HEK293T (cell line): ENCODE measurements around the gene MAP2K7.

Source experiments
- ARNT ChIP-seq: fragments of 450-650 bp; IDR thresholded peaks from 2 replicates; pipeline ENCODE4 v1.6.1; 2017; ENCODE audit warnings: mild to moderate bottlenecking
- ELF4 ChIP-seq: fragments of 450-650 bp; IDR thresholded peaks from 2 replicates; pipeline ENCODE4 v1.6.1; 2017; ENCODE audit warnings: antibody characterized with exemption
- FOXA1 ChIP-seq: fragments of 450-650 bp; IDR thresholded peaks from 2 replicates; pipeline ENCODE4 v1.6.1; 2016; ENCODE audit warnings: mild to moderate bottlenecking
- FOXK2 ChIP-seq: fragments of 450-650 bp; IDR thresholded peaks from 2 replicates; pipeline ENCODE4 v1.6.1; 2016; ENCODE audit warnings: mild to moderate bottlenecking
- FOXM1 ChIP-seq: fragments of 450-650 bp; IDR thresholded peaks from 2 replicates; pipeline ENCODE4 v1.6.1; 2017; ENCODE audit warnings: mild to moderate bottlenecking, borderline replicate concordance
- HDGF ChIP-seq: fragments of 450-650 bp; IDR thresholded peaks from 2 replicates; pipeline ENCODE4 v1.6.1; 2017; ENCODE audit warnings: antibody characterized with exemption, borderline replicate concordance
- L3MBTL2 ChIP-seq: fragments of 450-650 bp; conservative IDR thresholded peaks from 2 replicates; pipeline ENCODE4 v1.6.1; 2016; ENCODE audit warnings: mild to moderate bottlenecking
- NFRKB ChIP-seq: fragments of 450-650 bp; IDR thresholded peaks from 2 replicates; pipeline ENCODE4 v1.6.1; 2016; ENCODE audit warnings: mild to moderate bottlenecking, moderate library complexity
- PKNOX1 ChIP-seq: fragments of 450-650 bp; IDR thresholded peaks from 2 replicates; pipeline ENCODE4 v1.6.1; 2016
- SP1 ChIP-seq: fragments of 450-650 bp; IDR thresholded peaks from 2 replicates; pipeline ENCODE4 v1.6.1; 2017
- TARDBP ChIP-seq: fragments of 450-650 bp; IDR thresholded peaks from 2 replicates; pipeline ENCODE4 v1.6.1; 2016
- ZNF384 ChIP-seq: fragments of 450-650 bp; IDR thresholded peaks from 2 replicates; pipeline ENCODE4 v1.6.1; 2016

- TF ChIP-seq SP1 (no peak), ARNT (no peak), FOXK2 (no peak), NFRKB (no peak), ELF4 (no peak), PKNOX1 (no peak), FOXM1 (no peak), HDGF (no peak), TARDBP (no peak), ZNF384 (no peak), L3MBTL2 (no peak), FOXA1 (no peak)
Measured at GRCh38 chr19:7883796-7884570, 19.7 kb upstream of the MAP2K7 start.
